ENCODE data around the gene LIPN. TPM values are rescaled to one million over a fixed set of nuclear protein-coding genes. Genes with fewer than 3 reads are reported as not detected.
"Not testable (repeated sequence)": the region's sequence is repeated elsewhere in the genome, so short reads cannot be mapped to it uniquely, and the experiment has no call there.

Gene LIPN
- total and polyA plus RNA-seq, 5 donors from 2014 or later, result 0.39 to 0.67 (median 0.48) TPM

GRCh38 chr10:88733215-88733614 is 26.6 kb upstream of the LIPN start:
- H3K9me3 Mint-ChIP-seq, result no peaks in the 10 kb centered on the region
- H3K9me3 ChIP-seq (ENCODE audit: control insufficient read depth in 2 of 2, low read length in 2 of 2), result no peaks in the 10 kb centered on the region
- DNase-seq (peak in 1 of 3 donors; percentile 20), ATAC-seq (ENCODE audit: low read depth in 2 of 2) (no peak)
- H3K27me3 Mint-ChIP-seq, result peaks cover 15% of the 10 kb centered on the region
- H3K4me3 ChIP-seq (ENCODE audit: low read depth, low read length), result peak overlapping the region; percentile 7
- peaks cover 2% of the 10 kb centered on the region for H3K27me3 ChIP-seq (ENCODE audit: control insufficient read depth, insufficient read depth, low read length)
- peaks cover 0 to 5% (median under 1%) of the 10 kb centered on the region in 4 donors for H3K4me1 Mint-ChIP-seq
- H3K27ac Mint-ChIP-seq, result no peak overlapping the region
- H3K27ac ChIP-seq (ENCODE audit: insufficient read depth, low read length, poor library complexity, severe bottlenecking), result no peak overlapping the region
- no peaks in the 10 kb centered on the region for H3K36me3 ChIP-seq (ENCODE audit: control insufficient read depth, insufficient read depth, low read length)
- H3K4me1 ChIP-seq (ENCODE audit: control insufficient read depth, insufficient read depth, low read length, poor library complexity, severe bottlenecking), result no peaks in the 10 kb centered on the region
- no peaks in the 10 kb centered on the region for H3K36me3 Mint-ChIP-seq
- H3K4me3 Mint-ChIP-seq, result no peak overlapping the region

GRCh38 chr10:88735661-88736060 is 24.2 kb upstream of the LIPN start:
- no peaks in the 10 kb centered on the region for H3K36me3 ChIP-seq (ENCODE audit: control insufficient read depth, insufficient read depth, low read length)
- no peak overlapping the region for H3K27ac ChIP-seq (ENCODE audit: insufficient read depth, low read length, poor library complexity, severe bottlenecking)
- H3K27me3 ChIP-seq (ENCODE audit: control insufficient read depth, insufficient read depth, low read length), result peaks cover 4% of the 10 kb centered on the region
- peaks cover 21% of the 10 kb centered on the region for H3K27me3 Mint-ChIP-seq
- no peaks in the 10 kb centered on the region for H3K36me3 Mint-ChIP-seq
- peaks cover 0 to 1% (median 0%) of the 10 kb centered on the region in 7 donors for H3K9me3 Mint-ChIP-seq
- no peak overlapping the region for H3K27ac Mint-ChIP-seq
- H3K4me1 Mint-ChIP-seq, result peaks cover 0 to 5% (median under 1%) of the 10 kb centered on the region in 4 donors
- no peak for DNase-seq
- no peak overlapping the region for H3K4me3 Mint-ChIP-seq
- H3K4me1 ChIP-seq (ENCODE audit: control insufficient read depth, insufficient read depth, low read length, poor library complexity, severe bottlenecking), result no peaks in the 10 kb centered on the region
- H3K9me3 ChIP-seq (ENCODE audit: control insufficient read depth in 2 of 2, low read length in 2 of 2), result no peaks in the 10 kb centered on the region
- H3K4me3 ChIP-seq (ENCODE audit: low read depth, low read length), result no peak overlapping the region
- no peak for ATAC-seq (ENCODE audit: low read depth in 2 of 2)

GRCh38 chr10:88741921-88742320 is 17.9 kb upstream of the LIPN start:
- not testable (repeated sequence) for H3K4me1 Mint-ChIP-seq; H3K36me3 Mint-ChIP-seq; H3K4me3 ChIP-seq (ENCODE audit: low read depth, low read length); H3K4me1 ChIP-seq (ENCODE audit: control insufficient read depth, insufficient read depth, low read length, poor library complexity, severe bottlenecking); H3K9me3 ChIP-seq (ENCODE audit: control insufficient read depth in 2 of 2, low read length in 2 of 2); H3K27ac ChIP-seq (ENCODE audit: insufficient read depth, low read length, poor library complexity, severe bottlenecking); DNase-seq; ATAC-seq (ENCODE audit: low read depth in 2 of 2); H3K9me3 Mint-ChIP-seq; H3K4me3 Mint-ChIP-seq; H3K36me3 ChIP-seq (ENCODE audit: control insufficient read depth, insufficient read depth, low read length)
- H3K27me3 ChIP-seq (ENCODE audit: control insufficient read depth, insufficient read depth, low read length), result peaks cover 11% of the 10 kb centered on the region
- Mint-ChIP-seq H3K27ac (peak overlapping the region in 1 of 3 donors; percentile 20), H3K27me3 (peaks cover 50% of the 10 kb centered on the region)

DNA sequence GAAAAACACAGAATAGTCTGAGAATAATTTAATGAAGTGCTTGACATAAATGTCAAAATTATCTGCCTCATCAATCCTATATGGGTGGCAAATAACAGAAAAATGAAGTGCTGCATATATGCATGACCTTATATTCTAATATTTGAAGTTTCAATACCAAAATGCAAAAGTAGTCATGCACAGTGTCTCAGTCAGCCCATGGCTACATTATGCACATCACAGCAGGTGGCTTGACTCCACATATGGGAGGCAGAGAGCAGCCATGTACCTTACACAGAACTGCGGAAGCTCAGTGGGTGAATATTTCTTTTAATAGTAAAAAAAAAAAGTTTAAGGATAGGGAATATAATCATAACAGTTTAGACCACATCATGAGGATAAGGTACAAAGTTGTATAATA is 17.4 kb upstream of the LIPN start:
- Histone ChIP-seq H3K4me3 (ENCODE audit: low read depth, low read length) (no peak overlapping the region), H3K36me3 (ENCODE audit: control insufficient read depth, insufficient read depth, low read length) (no peaks in the 10 kb centered on the region), H3K27me3 (ENCODE audit: control insufficient read depth, insufficient read depth, low read length) (peaks cover 11% of the 10 kb centered on the region), H3K9me3 (ENCODE audit: control insufficient read depth in 2 of 2, low read length in 2 of 2) (peaks cover 4% of the 10 kb centered on the region in 2 experiments), H3K4me1 (ENCODE audit: control insufficient read depth, insufficient read depth, low read length, poor library complexity, severe bottlenecking) (no peaks in the 10 kb centered on the region), H3K27ac (ENCODE audit: insufficient read depth, low read length, poor library complexity, severe bottlenecking) (no peak overlapping the region)
- peaks cover 0 to 7% (median 4%) of the 10 kb centered on the region in 7 donors for H3K9me3 Mint-ChIP-seq
- peaks cover 51% of the 10 kb centered on the region for H3K27me3 Mint-ChIP-seq
- DNase-seq, result no peak
- no peaks in the 10 kb centered on the region for H3K4me1 Mint-ChIP-seq
- no peak overlapping the region for H3K4me3 Mint-ChIP-seq
- no peak overlapping the region for H3K27ac Mint-ChIP-seq
- no peaks in the 10 kb centered on the region for H3K36me3 Mint-ChIP-seq
- ATAC-seq (ENCODE audit: low read depth in 2 of 2), result no peak

DNA sequence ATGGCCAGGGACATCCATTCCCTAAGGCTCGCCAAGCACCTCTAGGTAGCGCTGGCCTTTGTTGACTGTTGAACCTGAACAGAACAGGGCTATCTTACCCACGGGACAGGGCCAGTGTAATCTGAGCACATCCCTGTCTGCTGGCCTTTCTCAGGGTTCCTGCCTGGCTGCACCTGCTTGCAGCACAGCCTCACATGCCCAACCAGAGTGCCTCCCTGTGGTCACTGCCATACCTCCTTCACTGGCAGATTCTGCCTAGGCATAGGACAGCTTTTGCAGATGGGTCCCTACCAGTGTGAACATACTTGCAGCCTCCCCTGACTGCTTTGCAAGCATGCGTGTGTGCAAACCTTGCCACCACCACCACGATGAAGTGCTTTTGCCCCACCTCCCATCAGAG is 15.8 kb upstream of the LIPN start:
- Mint-ChIP-seq H3K36me3 (no peaks in the 10 kb centered on the region), H3K9me3 (peaks cover 0 to 11% (median 6%) of the 10 kb centered on the region in 7 donors), H3K27me3 (peaks cover 51% of the 10 kb centered on the region), H3K4me1 (no peaks in the 10 kb centered on the region), H3K4me3 (no peak overlapping the region), H3K27ac (no peak overlapping the region)
- Histone ChIP-seq H3K27ac (ENCODE audit: insufficient read depth, low read length, poor library complexity, severe bottlenecking) (no peak overlapping the region), H3K4me3 (ENCODE audit: low read depth, low read length) (no peak overlapping the region), H3K36me3 (ENCODE audit: control insufficient read depth, insufficient read depth, low read length) (no peaks in the 10 kb centered on the region), H3K4me1 (ENCODE audit: control insufficient read depth, insufficient read depth, low read length, poor library complexity, severe bottlenecking) (no peaks in the 10 kb centered on the region), H3K9me3 (ENCODE audit: control insufficient read depth in 2 of 2, low read length in 2 of 2) (peaks cover 4% of the 10 kb centered on the region in 2 experiments), H3K27me3 (ENCODE audit: control insufficient read depth, insufficient read depth, low read length) (peaks cover 12% of the 10 kb centered on the region)
- ATAC-seq (ENCODE audit: low read depth in 2 of 2) (no peak), DNase-seq (no peak)

- no peak for ATAC-seq (ENCODE audit: low read depth in 2 of 2)
These were observed 14.2 kb upstream of the LIPN start for GRCh38 chr10:88745633-88746032.

GRCh38 chr10:88754287-88754686 is 5.5 kb upstream of the LIPN start:
- DNase-seq, result no peak
- Histone ChIP-seq H3K36me3 (ENCODE audit: control insufficient read depth, insufficient read depth, low read length) (no peaks in the 10 kb centered on the region), H3K27ac (ENCODE audit: insufficient read depth, low read length, poor library complexity, severe bottlenecking) (no peak overlapping the region), H3K9me3 (ENCODE audit: control insufficient read depth in 2 of 2, low read length in 2 of 2) (no peaks in the 10 kb centered on the region), H3K4me1 (ENCODE audit: control insufficient read depth, insufficient read depth, low read length, poor library complexity, severe bottlenecking) (no peaks in the 10 kb centered on the region), H3K27me3 (ENCODE audit: control insufficient read depth, insufficient read depth, low read length) (no peaks in the 10 kb centered on the region), H3K4me3 (ENCODE audit: low read depth, low read length) (no peak overlapping the region)
- H3K4me3 Mint-ChIP-seq, result no peak overlapping the region
- peaks cover 29% of the 10 kb centered on the region for H3K27me3 Mint-ChIP-seq
- H3K4me1 Mint-ChIP-seq, result peaks cover 0 to 4% (median 2%) of the 10 kb centered on the region in 4 donors
- H3K9me3 Mint-ChIP-seq, result no peaks in the 10 kb centered on the region
- no peaks in the 10 kb centered on the region for H3K36me3 Mint-ChIP-seq
- no peak for ATAC-seq (ENCODE audit: low read depth in 2 of 2)
- no peak overlapping the region for H3K27ac Mint-ChIP-seq

More at GRCh38 chr10:88745633-88746032, 14.2 kb upstream of the LIPN start:
- H3K4me3 Mint-ChIP-seq, result no peak overlapping the region
- H3K27me3 ChIP-seq (ENCODE audit: control insufficient read depth, insufficient read depth, low read length), result peaks cover 10% of the 10 kb centered on the region
- no peaks in the 10 kb centered on the region for H3K36me3 ChIP-seq (ENCODE audit: control insufficient read depth, insufficient read depth, low read length)
- H3K4me1 ChIP-seq (ENCODE audit: control insufficient read depth, insufficient read depth, low read length, poor library complexity, severe bottlenecking), result no peaks in the 10 kb centered on the region
- H3K27ac ChIP-seq (ENCODE audit: insufficient read depth, low read length, poor library complexity, severe bottlenecking), result no peak overlapping the region
- no peak overlapping the region for H3K4me3 ChIP-seq (ENCODE audit: low read depth, low read length)
- no peaks in the 10 kb centered on the region for H3K36me3 Mint-ChIP-seq
- H3K27me3 Mint-ChIP-seq, result peaks cover 55% of the 10 kb centered on the region
- peaks cover 4% of the 10 kb centered on the region in 2 experiments for H3K9me3 ChIP-seq (ENCODE audit: control insufficient read depth in 2 of 2, low read length in 2 of 2)
- H3K4me1 Mint-ChIP-seq, result no peaks in the 10 kb centered on the region
- no peak for DNase-seq
- no peak overlapping the region for H3K27ac Mint-ChIP-seq
- peaks cover 0 to 11% (median 4%) of the 10 kb centered on the region in 7 donors for H3K9me3 Mint-ChIP-seq

DNA sequence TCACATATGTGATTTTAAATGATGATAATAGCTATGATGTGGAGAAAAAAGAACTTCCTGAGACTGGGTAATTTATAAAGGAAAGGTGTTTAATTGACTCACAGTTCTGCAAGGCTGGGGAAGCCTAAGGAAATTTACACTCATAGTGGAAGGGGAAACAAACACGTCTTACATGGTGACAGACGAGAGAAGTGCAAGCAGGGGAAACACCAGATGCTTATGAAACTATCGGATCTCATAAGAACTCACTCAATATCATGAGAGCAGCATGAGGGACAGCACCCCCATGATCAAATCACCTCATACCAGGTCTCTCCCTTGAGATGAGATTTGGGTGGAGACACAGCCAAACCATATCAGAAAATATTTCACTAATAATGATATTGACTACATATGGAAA is 4.1 kb upstream of the LIPN start:
- H3K27ac ChIP-seq (ENCODE audit: insufficient read depth, low read length, poor library complexity, severe bottlenecking), result no peak overlapping the region
- H3K27me3 ChIP-seq (ENCODE audit: control insufficient read depth, insufficient read depth, low read length), result no peaks in the 10 kb centered on the region
- peaks cover 6 to 14% (median 7%) of the 10 kb centered on the region in 4 donors for H3K4me1 Mint-ChIP-seq
- H3K27me3 Mint-ChIP-seq, result peaks cover 19% of the 10 kb centered on the region
- peaks cover 0 to 3% (median 0%) of the 10 kb centered on the region in 7 donors for H3K9me3 Mint-ChIP-seq
- no peak overlapping the region for H3K4me3 Mint-ChIP-seq
- H3K36me3 ChIP-seq (ENCODE audit: control insufficient read depth, insufficient read depth, low read length), result no peaks in the 10 kb centered on the region
- no peak for ATAC-seq (ENCODE audit: low read depth in 2 of 2)
- H3K4me1 ChIP-seq (ENCODE audit: control insufficient read depth, insufficient read depth, low read length, poor library complexity, severe bottlenecking), result no peaks in the 10 kb centered on the region
- no peaks in the 10 kb centered on the region for H3K9me3 ChIP-seq (ENCODE audit: control insufficient read depth in 2 of 2, low read length in 2 of 2)
- DNase-seq, result no peak
- no peaks in the 10 kb centered on the region for H3K36me3 Mint-ChIP-seq
- no peak overlapping the region for H3K27ac Mint-ChIP-seq
- no peak overlapping the region for H3K4me3 ChIP-seq (ENCODE audit: low read depth, low read length)

Measured in CD4-positive, CD25-positive, alpha-beta regulatory T cell (primary cell).